GM19193 (cell line): ENCODE data around the gene TMEM187.

Source experiments
- POLR2A ChIP-seq: IDR thresholded peaks from 4 replicates; pipeline ENCODE4 v1.6.1; 2011; ENCODE audit not compliant: insufficient read depth, insufficient read length; ENCODE audit errors: extremely low read depth

Gene TMEM187

GRCh38 chrX:153957224-153957623, 15.3 kb upstream of the TMEM187 start:
- TF ChIP-seq POLR2A = no peak

GRCh38 chrX:153958605-153959004, 13.9 kb upstream of the TMEM187 start:
- no peak for TF ChIP-seq POLR2A

GRCh38 chrX:153959649-153960048, 12.9 kb upstream of the TMEM187 start:
- TF ChIP-seq POLR2A = no peak

- TF ChIP-seq POLR2A = no peak
Measured at GRCh38 chrX:153960077-153960476, 12.5 kb upstream of the TMEM187 start.

- no peak for TF ChIP-seq POLR2A
Measured at GRCh38 chrX:153960786-153961185, 11.8 kb upstream of the TMEM187 start.

- TF ChIP-seq POLR2A = no peak
Measured at GRCh38 chrX:153961292-153961691, 11.3 kb upstream of the TMEM187 start.

- TF ChIP-seq POLR2A = no peak
Measured at GRCh38 chrX:153963546-153963945, 9.0 kb upstream of the TMEM187 start.

- no peak for TF ChIP-seq POLR2A
Measured at GRCh38 chrX:153964105-153964504, 8.4 kb upstream of the TMEM187 start.

GRCh38 chrX:153965406-153965805, 7.1 kb upstream of the TMEM187 start:
- TF ChIP-seq POLR2A = no peak

GRCh38 chrX:153966283-153966688, 6.3 kb upstream of the TMEM187 start:
- no peak for TF ChIP-seq POLR2A

GRCh38 chrX:153966841-153967535, 5.6 kb upstream of the TMEM187 start:
- no peak for TF ChIP-seq POLR2A

GRCh38 chrX:153967536-153968224, 4.9 kb upstream of the TMEM187 start:
- no peak for TF ChIP-seq POLR2A

- TF ChIP-seq POLR2A = no peak
Measured at GRCh38 chrX:153968255-153968654, 4.3 kb upstream of the TMEM187 start.

GRCh38 chrX:153968754-153969124, 3.8 kb upstream of the TMEM187 start:
- TF ChIP-seq POLR2A = no peak

- TF ChIP-seq POLR2A = no peak
Measured at GRCh38 chrX:153969125-153969903, 3.2 kb upstream of the TMEM187 start.
